SK-N-SH treated with all-trans-retinoic acid at 6 μM for 48 hours (cell line): ENCODE measurements around the gene AFG3L2.

ENCODE experiments used
- BACH2 ChIP-seq: fragments of 250-450 bp; sonication (Bioruptor Pico); IDR thresholded peaks from 2 replicates; pipeline ENCODE4 v1.9.0; 2021; ENCODE audit warnings: mild to moderate bottlenecking, borderline replicate concordance
- CSDC2 ChIP-seq: fragments of 250-450 bp; sonication (Bioruptor Pico); IDR thresholded peaks from 2 replicates; pipeline ENCODE4 v1.5.0; 2020; ENCODE audit warnings: mild to moderate bottlenecking, moderate library complexity
- OSR1 ChIP-seq: fragments of 250-450 bp; sonication (Bioruptor Pico); IDR thresholded peaks from 2 replicates; pipeline ENCODE4 v1.8.0; 2022; ENCODE audit warnings: moderate library complexity, mild to moderate bottlenecking, inconsistent platforms
- PATZ1 ChIP-seq: fragments of 250-450 bp; sonication (Bioruptor Pico); IDR thresholded peaks from 2 replicates; pipeline ENCODE4 v1.8.0; 2020; ENCODE audit warnings: mild to moderate bottlenecking, moderate library complexity, borderline replicate concordance
- PPARA ChIP-seq: fragments of 250-450 bp; sonication (Bioruptor Pico); IDR thresholded peaks from 2 replicates; pipeline ENCODE4 v1.5.0; 2020; ENCODE audit warnings: mild to moderate bottlenecking, borderline replicate concordance
- TOX ChIP-seq: fragments of 250-450 bp; sonication (Bioruptor Pico); IDR thresholded peaks from 2 replicates; pipeline ENCODE4 v1.8.0; 2021; ENCODE audit warnings: mild to moderate bottlenecking, moderate library complexity, borderline replicate concordance
- ZC3H10 ChIP-seq: fragments of 250-450 bp; sonication (Bioruptor Pico); IDR thresholded peaks from 2 replicates; pipeline ENCODE4 v1.5.1; 2021; ENCODE audit warnings: mild to moderate bottlenecking, moderate library complexity
- ZNF565 ChIP-seq: fragments of 450-650 bp; formaldehyde crosslinking; conservative IDR thresholded peaks from 2 replicates; pipeline ENCODE4 v1.5.0; 2020; ENCODE audit warnings: low read depth, mild to moderate bottlenecking, moderate library complexity
- TF ChIP-seq, protein P1 (sequence below): fragments of 250-450 bp; sonication (Bioruptor Pico); IDR thresholded peaks from 2 replicates; pipeline ENCODE4 v1.5.1; 2021; ENCODE audit warnings: mild to moderate bottlenecking, moderate library complexity
- TF ChIP-seq, protein P2 (sequence below): fragments of 250-450 bp; sonication (Bioruptor Pico); IDR thresholded peaks from 2 replicates; pipeline ENCODE4 v1.5.1; 2020; ENCODE audit warnings: low read depth, mild to moderate bottlenecking, moderate library complexity

DNA sequence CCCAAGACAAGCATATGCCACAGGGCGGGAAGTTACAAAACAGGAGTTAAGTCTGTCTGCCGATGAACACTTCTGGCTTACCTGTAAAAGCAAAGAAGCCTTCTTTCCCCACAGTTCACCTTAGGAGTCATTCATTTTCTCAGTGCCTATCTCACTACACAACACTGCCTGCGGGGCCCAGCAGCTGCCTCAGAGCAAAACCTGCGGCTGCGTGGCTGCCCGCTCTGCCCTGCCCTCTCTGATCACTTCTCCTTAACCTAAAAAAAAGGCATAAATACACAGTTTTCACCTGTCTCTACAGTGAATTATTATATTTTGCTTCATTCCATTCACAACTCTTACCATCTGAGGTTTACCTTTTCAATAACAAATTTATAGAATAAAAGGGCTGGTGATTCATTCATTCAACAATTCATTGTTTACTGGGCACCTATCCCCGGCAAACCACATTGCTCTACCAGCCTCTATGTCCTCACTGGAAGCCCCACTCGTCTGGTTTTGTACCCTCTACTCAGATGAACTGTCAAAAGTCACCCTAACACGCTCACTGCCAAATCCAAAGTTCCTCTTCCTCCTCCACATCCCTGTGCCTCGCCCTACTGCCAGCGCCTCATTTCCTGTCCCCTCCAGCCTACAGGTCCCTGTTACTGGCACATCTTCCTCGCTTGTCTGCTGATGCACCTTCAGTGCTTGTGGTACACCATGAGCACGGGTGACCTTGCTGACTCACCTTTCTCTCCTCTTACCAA, 31.4 kb downstream of the AFG3L2 start:
- TF ChIP-seq PATZ1 (CRISPR knock-in tag) (no peak), OSR1 (CRISPR knock-in tag) (no peak), TOX (CRISPR knock-in tag) (no peak), ZNF565 (no peak), BACH2 (no peak), PPARA (CRISPR knock-in tag) (no peak), CSDC2 (CRISPR knock-in tag) (no peak), ZC3H10 (CRISPR knock-in tag) (no peak)
- TF ChIP-seq, protein P1, sequence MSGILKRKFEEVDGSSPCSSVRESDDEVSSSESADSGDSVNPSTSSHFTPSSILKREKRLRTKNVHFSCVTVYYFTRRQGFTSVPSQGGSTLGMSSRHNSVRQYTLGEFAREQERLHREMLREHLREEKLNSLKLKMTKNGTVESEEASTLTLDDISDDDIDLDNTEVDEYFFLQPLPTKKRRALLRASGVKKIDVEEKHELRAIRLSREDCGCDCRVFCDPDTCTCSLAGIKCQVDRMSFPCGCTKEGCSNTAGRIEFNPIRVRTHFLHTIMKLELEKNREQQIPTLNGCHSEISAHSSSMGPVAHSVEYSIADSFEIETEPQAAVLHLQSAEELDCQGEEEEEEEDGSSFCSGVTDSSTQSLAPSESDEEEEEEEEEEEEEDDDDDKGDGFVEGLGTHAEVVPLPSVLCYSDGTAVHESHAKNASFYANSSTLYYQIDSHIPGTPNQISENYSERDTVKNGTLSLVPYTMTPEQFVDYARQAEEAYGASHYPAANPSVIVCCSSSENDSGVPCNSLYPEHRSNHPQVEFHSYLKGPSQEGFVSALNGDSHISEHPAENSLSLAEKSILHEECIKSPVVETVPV (CRISPR knock-in tag) = no peak
- TF ChIP-seq, protein P2, sequence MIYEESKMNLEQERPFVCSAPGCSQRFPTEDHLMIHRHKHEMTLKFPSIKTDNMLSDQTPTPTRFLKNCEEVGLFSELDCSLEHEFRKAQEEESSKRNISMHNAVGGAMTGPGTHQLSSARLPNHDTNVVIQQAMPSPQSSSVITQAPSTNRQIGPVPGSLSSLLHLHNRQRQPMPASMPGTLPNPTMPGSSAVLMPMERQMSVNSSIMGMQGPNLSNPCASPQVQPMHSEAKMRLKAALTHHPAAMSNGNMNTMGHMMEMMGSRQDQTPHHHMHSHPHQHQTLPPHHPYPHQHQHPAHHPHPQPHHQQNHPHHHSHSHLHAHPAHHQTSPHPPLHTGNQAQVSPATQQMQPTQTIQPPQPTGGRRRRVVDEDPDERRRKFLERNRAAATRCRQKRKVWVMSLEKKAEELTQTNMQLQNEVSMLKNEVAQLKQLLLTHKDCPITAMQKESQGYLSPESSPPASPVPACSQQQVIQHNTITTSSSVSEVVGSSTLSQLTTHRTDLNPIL (CRISPR knock-in tag) = no peak
